Motor neuron (in vitro differentiated cells): ENCODE measurements around the gene NFE2L3. TPM values are rescaled to one million over a fixed set of nuclear protein-coding genes. Genes with fewer than 3 reads are reported as not detected.
"Not testable (repeated sequence)": the region's sequence is repeated elsewhere in the genome, so short reads cannot be mapped to it uniquely, and the experiment has no call there.

Experiments used
- ATAC-seq, 8 experiments: fragments of 200-7000 bp; cut with Tn5 transposase; replicated peaks in 6 of 8; 2 replicates each; pipeline ENCODE4 v1.8.0; 2021; ENCODE audit warnings: mild to moderate bottlenecking in 8 of 8, moderate library complexity in 8 of 8
- H3K27ac ChIP-seq, 2 donors: fragments of 250-450 bp; sonication (Bioruptor Pico); 2 replicates each; pipeline ENCODE4 v1.9.0; 2021; ENCODE audit warnings: antibody characterized with exemption in 2 of 2, mild to moderate bottlenecking in 2 of 2, moderate library complexity in 1 of 2
- H3K4me1 ChIP-seq, 2 donors: fragments of 250-450 bp; sonication (Bioruptor Pico); replicated peaks in 1 of 2; 2 replicates each; pipeline ENCODE4 v1.6.1; 2021; ENCODE audit warnings: antibody characterized with exemption in 2 of 2, mild to moderate bottlenecking in 2 of 2, moderate library complexity in 1 of 2
- H3K4me3 ChIP-seq, 5 donors: fragments of 250-450 bp; sonication (Bioruptor Pico); 2 replicates each; pipeline ENCODE4 v1.9.0; 2021; ENCODE audit warnings: antibody characterized with exemption in 5 of 5, mild to moderate bottlenecking in 5 of 5, moderate library complexity in 4 of 5
- WGBS, 10 experiments: fragments of 450-650 bp; shearing (Covaris generic); methylation state at CpG; one replicate each; pipeline ENCODE4 v1.0.0; 2022; 5-methylcytosine and 5-hydroxymethylcytosine counted together
- in situ Hi-C, 9 experiments: fragments of 400-800 bp; cut with MboI; loops; one replicate each; pipeline ENCODE4 v1.15.0; 2021; ENCODE audit warnings: low sequenced_read_pairs in 9 of 9, low pct_unique_long_range_greater_than_20kb in 2 of 9; ENCODE audit not compliant: unreplicated experiment in 9 of 9
- total RNA-seq, 8 experiments: library from RNA; unstranded; fragments of 300-600 nt; gene quantifications; 2 replicates each; pipeline versions ENCODE4 v1.2.3 to v1.2.4, GENCODE V29; 2022

NFE2L3 gene
- total RNA-seq, 8 experiments from 2014 or later, result 5.3 to 85.8 (median 9.9) TPM

GRCh38 chr7:26135076-26135475 is 16.9 kb upstream of the NFE2L3 start:
- Histone ChIP-seq H3K4me3 (no peak overlapping the region), H3K27ac (no peak overlapping the region), H3K4me1 (no peaks in the 10 kb centered on the region)
- in situ Hi-C loops, result no loop called here
- no peak for ATAC-seq

DNA sequence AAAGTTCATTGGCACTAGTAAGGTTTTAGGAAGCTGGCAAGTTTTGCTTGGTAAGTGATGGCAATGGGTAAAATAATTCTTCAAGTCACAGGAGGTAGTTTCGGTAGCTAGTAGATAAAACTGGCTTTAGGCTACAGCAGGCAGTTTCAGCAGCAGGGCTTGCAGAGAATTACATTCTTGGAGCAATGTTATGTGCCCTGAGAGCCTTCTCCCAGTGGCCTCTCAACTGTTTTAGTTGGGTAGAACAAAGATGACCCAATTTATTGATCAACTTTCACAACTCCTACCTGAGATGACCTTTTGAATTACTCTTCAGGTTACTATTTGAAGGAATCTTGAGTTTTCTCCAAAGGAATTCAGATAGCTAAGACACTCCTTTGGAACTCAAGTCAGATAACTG is 16.4 kb upstream of the NFE2L3 start:
- ATAC-seq, result no peak
- no peak overlapping the region for H3K27ac ChIP-seq
- H3K4me1 ChIP-seq, result no peaks in the 10 kb centered on the region
- WGBS, 10 experiments, result 20 to 100% (median 71%) methylated on average over 1 of the region's 1 CpG; no CpG with 5 or more reads in 1 of the 10 experiments
- in situ Hi-C loops, result no loop called here
- no peak overlapping the region for H3K4me3 ChIP-seq

DNA sequence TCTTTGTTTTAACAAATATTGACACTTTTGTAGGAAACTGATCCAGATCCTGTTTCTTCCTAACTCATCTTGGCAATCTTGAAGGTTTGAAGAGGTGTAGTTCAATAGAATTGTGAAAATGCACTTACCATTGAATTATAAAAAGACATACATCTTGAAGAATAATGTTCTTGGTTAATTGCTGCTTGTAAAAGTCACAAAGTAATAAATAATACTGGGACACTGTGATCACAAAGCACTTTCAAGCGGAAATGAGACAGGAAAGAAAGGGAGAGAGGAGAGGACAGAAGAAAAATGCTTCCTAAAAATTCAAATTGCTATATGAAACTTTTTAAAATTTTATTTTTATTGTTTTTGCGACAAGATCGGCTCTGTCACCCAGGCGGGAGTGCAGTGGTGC is 15.2 kb upstream of the NFE2L3 start:
- Histone ChIP-seq H3K4me1 (no peaks in the 10 kb centered on the region), H3K27ac (no peak overlapping the region), H3K4me3 (no peak overlapping the region)
- no peak for ATAC-seq
- in situ Hi-C loops, result no loop called here
- 3 to 96% (median 79%) methylated on average over 1 to 4 of the region's 4 CpGs for WGBS, 10 experiments

- no peak overlapping the region for H3K4me3 ChIP-seq
- in situ Hi-C loops, result no loop called here
- ATAC-seq, result no peak
- H3K27ac ChIP-seq, result no peak overlapping the region
- no peaks in the 10 kb centered on the region for H3K4me1 ChIP-seq
- WGBS, 10 experiments, result 80 to 100% (median 100%) methylated on average over 1 of the region's 1 CpG; no CpG with 5 or more reads in 1 of the 10 experiments
Observed at GRCh38 chr7:26140380-26140779, 11.6 kb upstream of the NFE2L3 start.

DNA sequence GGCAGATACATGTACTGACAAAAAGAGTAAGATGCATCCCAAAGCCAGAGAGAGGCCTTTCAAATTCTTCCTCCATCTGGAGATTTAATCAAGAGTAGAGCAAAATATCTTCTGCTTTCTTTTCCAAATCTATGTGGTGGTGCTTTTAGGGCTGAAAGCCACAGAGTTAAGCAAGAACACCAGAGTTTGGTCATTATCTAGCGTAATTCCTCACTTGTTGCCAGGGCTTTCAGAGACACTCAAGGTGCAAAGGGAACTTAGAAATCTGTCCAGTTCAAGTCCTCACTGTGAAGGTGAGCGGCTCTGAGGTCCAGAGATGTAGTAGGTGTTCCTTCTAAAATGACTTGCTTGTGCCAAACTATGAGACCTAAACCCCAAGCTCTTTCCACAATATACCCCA is 10.9 kb upstream of the NFE2L3 start:
- no peak overlapping the region for H3K4me3 ChIP-seq
- WGBS, 10 experiments, result 65 to 100% (median 90%) methylated on average over 1 to 2 of the region's 2 CpGs; no CpG with 5 or more reads in 4 of the 10 experiments
- no peak overlapping the region for H3K27ac ChIP-seq
- no peaks in the 10 kb centered on the region for H3K4me1 ChIP-seq
- no peak for ATAC-seq
- in situ Hi-C loops, result no loop called here

DNA sequence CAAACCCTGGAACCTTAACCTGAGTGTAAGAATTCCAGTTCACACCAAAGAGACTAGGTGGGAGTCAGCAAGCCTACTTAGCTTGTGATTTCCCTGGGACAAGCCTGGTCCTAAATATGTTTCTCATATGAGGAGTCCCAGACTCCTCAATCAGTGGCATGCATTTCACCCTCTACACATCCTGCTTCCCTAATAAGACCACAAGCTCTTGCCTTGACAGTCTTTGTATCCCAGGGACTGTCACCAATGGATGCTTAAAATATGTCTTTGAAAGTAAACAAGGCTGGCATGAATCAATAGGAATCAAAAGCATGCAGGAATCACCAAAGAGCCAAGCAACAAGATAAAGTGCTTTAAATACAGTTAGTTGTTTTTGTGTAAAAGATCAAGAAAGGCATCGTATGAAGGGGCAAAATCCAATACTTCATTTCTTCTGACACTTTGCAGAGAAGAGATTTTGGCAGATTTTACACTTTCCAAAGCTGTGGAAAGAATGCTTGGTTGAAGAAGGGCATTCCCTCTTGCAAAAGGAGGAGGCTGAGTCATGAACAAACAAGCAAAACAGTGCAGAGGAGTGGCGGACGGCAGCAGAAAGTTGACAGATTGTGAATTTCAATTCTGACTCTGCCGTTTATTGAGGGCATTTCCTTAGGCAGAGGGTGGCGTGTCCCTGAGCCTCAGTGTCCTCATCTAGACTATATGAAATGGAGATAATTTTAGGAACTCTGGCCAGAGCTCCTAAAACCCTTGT is 8.5 kb upstream of the NFE2L3 start:
- Histone ChIP-seq H3K4me1 (no peaks in the 10 kb centered on the region), H3K27ac (no peak overlapping the region), H3K4me3 (no peak overlapping the region)
- peak in 3 of 8 experiments; percentile 60 to 91 (median 68) for ATAC-seq
- 0 to 95% (median 35%) methylated on average over 1 to 5 of the region's 5 CpGs for WGBS, 10 experiments
- in situ Hi-C loops, result no loop called here

DNA sequence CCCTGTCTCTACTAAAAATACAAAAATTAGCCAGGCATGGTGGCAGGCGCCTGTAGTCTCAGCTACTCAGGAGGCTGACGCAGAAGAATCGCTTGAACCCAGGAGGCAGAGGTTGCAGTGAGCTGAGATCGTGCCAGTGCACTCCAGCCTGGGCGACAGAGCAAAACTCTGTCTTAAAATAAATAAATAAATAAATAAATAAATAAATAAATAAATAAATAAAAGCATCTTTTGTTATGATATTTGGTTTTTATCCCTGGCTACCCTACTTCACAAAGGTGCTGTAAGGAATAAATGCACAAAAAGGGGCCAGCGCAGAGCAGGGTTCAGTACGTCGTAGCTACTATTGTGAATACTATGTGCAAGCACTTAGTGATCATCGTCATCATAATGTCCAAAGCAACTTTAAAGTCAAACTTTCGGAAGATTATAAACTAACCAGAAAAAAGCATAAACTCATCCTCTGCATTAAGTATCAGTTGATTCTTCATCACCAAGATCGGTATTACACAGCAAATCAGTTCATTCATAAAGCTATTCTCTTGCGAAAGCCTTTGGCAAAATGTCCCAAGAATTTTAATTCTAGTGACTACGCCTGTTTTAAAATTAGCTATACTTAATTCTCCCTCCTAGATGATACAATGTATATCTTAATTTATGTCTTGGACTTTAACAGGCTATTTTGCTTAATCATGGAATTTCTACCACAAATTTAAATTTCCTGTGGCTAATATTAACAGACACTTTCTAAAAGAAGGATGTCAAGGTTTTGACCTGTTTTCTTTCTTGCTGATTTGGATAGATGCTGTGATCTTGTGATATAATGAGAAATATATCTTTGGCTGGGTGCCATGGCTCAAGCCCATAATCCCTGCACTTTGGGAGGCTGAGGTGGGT is 7.6 kb upstream of the NFE2L3 start:
- Histone ChIP-seq H3K27ac (no peak overlapping the region), H3K4me1 (no peaks in the 10 kb centered on the region), H3K4me3 (no peak overlapping the region)
- in situ Hi-C loops, result no loop called here
- ATAC-seq, result no peak
- WGBS, 10 experiments, result 60 to 97% (median 90%) methylated on average over 4 to 12 of the region's 13 CpGs

GRCh38 chr7:26145238-26145637 is 6.8 kb upstream of the NFE2L3 start:
- 38 to 100% (median 81%) methylated on average over 1 to 4 of the region's 4 CpGs; no CpG with 5 or more reads in 3 of the 10 experiments for WGBS, 10 experiments
- in situ Hi-C loops, result no loop called here
- Histone ChIP-seq H3K4me3 (no peak overlapping the region), H3K27ac (no peak overlapping the region), H3K4me1 (no peaks in the 10 kb centered on the region)
- no peak for ATAC-seq

- no peak overlapping the region for H3K27ac ChIP-seq
- peaks cover 0 to 2% of the 10 kb centered on the region in 2 donors for H3K4me1 ChIP-seq
- WGBS, 10 experiments, result 100% methylated on average over 1 of the region's 1 CpG; no CpG with 5 or more reads in 9 of the 10 experiments
- no peak overlapping the region for H3K4me3 ChIP-seq
- in situ Hi-C loops, result no loop called here
- ATAC-seq, result no peak
Observed at GRCh38 chr7:26147030-26147429, 5.0 kb upstream of the NFE2L3 start.

GRCh38 chr7:26147646-26148306 is 4.2 kb upstream of the NFE2L3 start:
- no CpG with 5 or more reads among the region's 43 CpGs for WGBS, 10 experiments
- H3K4me1 ChIP-seq, H3K27ac ChIP-seq, in situ Hi-C loops, H3K4me3 ChIP-seq, ATAC-seq: not testable (repeated sequence)

DNA sequence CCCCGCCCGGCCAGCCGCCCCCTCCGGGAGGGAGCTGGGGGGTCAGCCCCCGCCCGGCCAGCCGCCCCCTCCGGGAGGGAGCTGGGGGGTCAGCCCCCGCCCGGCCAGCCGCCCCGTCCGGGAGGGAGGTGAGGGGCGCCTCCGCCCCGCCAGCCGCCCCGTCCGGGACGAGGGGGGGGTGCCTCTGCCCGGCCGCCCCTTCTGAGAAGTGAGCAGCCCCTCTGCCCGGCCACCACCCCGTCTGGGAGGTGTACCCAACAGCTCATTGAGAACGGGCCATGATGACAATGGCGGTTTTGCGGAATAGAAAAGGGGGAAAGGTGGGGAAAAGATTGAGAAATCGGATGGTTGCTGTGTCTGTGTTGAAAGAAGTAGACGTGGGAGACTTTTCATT is 3.7 kb upstream of the NFE2L3 start:
- H3K4me3 ChIP-seq, ATAC-seq, H3K27ac ChIP-seq, H3K4me1 ChIP-seq, in situ Hi-C loops: not testable (repeated sequence)
- WGBS, 10 experiments, result no CpG with 5 or more reads among the region's 29 CpGs

GRCh38 chr7:26149391-26149977 is 2.5 kb upstream of the NFE2L3 start:
- in situ Hi-C loops, result no loop called here
- WGBS, 10 experiments, result 80 to 100% (median 100%) methylated on average over 1 of the region's 1 CpG; no CpG with 5 or more reads in 3 of the 10 experiments
- H3K27ac ChIP-seq, result no peak overlapping the region
- H3K4me3 ChIP-seq, result no peak overlapping the region
- peaks cover 0 to 13% of the 10 kb centered on the region in 2 donors for H3K4me1 ChIP-seq
- ATAC-seq, result no peak

DNA sequence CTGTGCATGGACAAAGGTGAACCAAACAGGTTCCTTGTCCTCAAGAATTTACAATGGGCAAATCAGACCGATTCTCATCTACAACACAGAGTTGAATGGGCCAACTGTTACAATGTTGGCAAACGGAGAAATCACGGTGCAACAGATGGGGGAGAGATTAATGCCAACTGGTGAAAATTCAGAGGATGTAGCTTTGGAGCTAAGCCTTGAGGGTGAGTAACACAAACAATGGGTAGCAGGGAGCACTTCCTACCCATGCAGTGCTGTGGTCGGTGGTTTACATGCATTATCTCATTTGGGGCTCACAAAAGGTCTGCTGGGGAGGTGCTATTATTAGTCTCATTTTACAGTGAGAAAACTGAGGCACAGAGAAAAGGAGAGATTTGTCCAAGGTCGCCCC is 902 bp upstream of the NFE2L3 start:
- in situ Hi-C loops, result no loop called here

More for the DNA sequence above, 902 bp upstream of the NFE2L3 start:
- peaks cover 0 to 13% of the 10 kb centered on the region in 2 donors for H3K4me1 ChIP-seq
- 37 to 100% (median 77%) methylated on average over 1 to 5 of the region's 5 CpGs; no CpG with 5 or more reads in 1 of the 10 experiments for WGBS, 10 experiments
- H3K27ac ChIP-seq, result no peak overlapping the region
- no peak for ATAC-seq
- no peak overlapping the region for H3K4me3 ChIP-seq
